Spleen (tissue), 11 donors: ENCODE data around the gene FGA. TPM values are rescaled to one million over a fixed set of nuclear protein-coding genes. Genes with fewer than 3 reads are reported as not detected.

Source experiments
- DNase-seq: peaks from one replicate; pipeline ENCODE4 v3.0.0-alpha.2; 2020
- H3K27ac ChIP-seq, 8 donors: fragments of 200-600 bp; sonication (generic) in 7 of 8; 1 replicate in 4 of 8; 2 replicates in 4 of 8; pipeline versions ENCODE4 v1.5.0 to v1.8.0; 2016 to 2021; ENCODE audit warnings: inconsistent platforms in 4 of 8, mild to moderate bottlenecking in 4 of 8, moderate library complexity in 1 of 8
- H3K27me3 ChIP-seq, 7 donors: fragments of 200-600 bp; sonication (generic) in 6 of 7; replicated peaks in 1 of 7; 1 replicate in 4 of 7; 2 replicates in 3 of 7; pipeline versions ENCODE4 v1.5.0 to v1.8.0; 2016 to 2021; ENCODE audit warnings: inconsistent platforms in 3 of 7, mild to moderate bottlenecking in 1 of 7
- H3K36me3 ChIP-seq, 6 donors: fragments of 200-600 bp; sonication (generic) in 5 of 6; 1 replicate in 4 of 6; 2 replicates in 2 of 6; pipeline versions ENCODE4 v1.5.0 to v1.8.0; 2016 to 2021; ENCODE audit warnings: inconsistent platforms in 2 of 6
- H3K4me1 ChIP-seq, 6 donors: fragments of 200-600 bp; sonication (generic) in 5 of 6; 1 replicate in 3 of 6; 2 replicates in 3 of 6; pipeline versions ENCODE4 v1.5.0 to v1.8.0; 2016 to 2021; ENCODE audit warnings: inconsistent platforms in 3 of 6
- H3K4me3 ChIP-seq, 8 donors: fragments of 200-600 bp; sonication (generic) in 7 of 8; 1 replicate in 4 of 8; 2 replicates in 4 of 8; pipeline versions ENCODE4 v1.5.0 to v1.8.0; 2016 to 2021; ENCODE audit warnings: inconsistent platforms in 4 of 8, mild to moderate bottlenecking in 4 of 8, moderate library complexity in 2 of 8
- H3K9me3 ChIP-seq, 8 donors: fragments of 200-600 bp; sonication (generic) in 7 of 8; 1 replicate in 4 of 8; 2 replicates in 4 of 8; pipeline versions ENCODE4 v1.5.0 to v1.8.0; 2016 to 2021; ENCODE audit warnings: inconsistent platforms in 4 of 8
- POLR2A ChIP-seq, 3 donors: fragments of 450-650 bp; IDR thresholded peaks; one replicate each; pipeline ENCODE4 v1.5.1; 2017; ENCODE audit warnings: antibody characterized with exemption in 3 of 3, mild to moderate bottlenecking in 1 of 3
- POLR2AphosphoS5 ChIP-seq, 3 donors: sonication (generic); formaldehyde crosslinking; IDR thresholded peaks; one replicate each; pipeline ENCODE4 v1.5.1; 2017; ENCODE audit warnings: antibody characterized with exemption in 3 of 3
- WGBS, 5 donors: extraction: QIAGEN DNeasy Blood & Tissue Kit in 3 of 5; methylation state at CpG; one replicate each; pipeline versions ENCODE4 v1.1.5 to v1.1.7; 2013 to 2018; 5-methylcytosine and 5-hydroxymethylcytosine counted together
- intact Hi-C: fragments of 100-400 bp; cut with DNase I; formaldehyde crosslinking; loops from one replicate; pipeline ENCODE4 v1.15.0; 2023; ENCODE audit warnings: low total_unique reads
- polyA plus RNA-seq, 3 donors: library from polyadenylated mRNA; stranded (reverse); fragments of 200-250 nt; gene quantifications; one replicate each; pipeline ENCODE4 v1.2.1, GENCODE V29; 2013
- total RNA-seq, 7 donors: library from RNA; depleted of rRNA in 3 of 7; stranded (reverse); fragments of >200 nt in 3 of 7; fragmentation: NEBNext Ultra II Directional in 4 of 7; extraction: Animal tissue kit (Norgen Biotek cat#: 25700) in 4 of 7; gene quantifications; one replicate each; pipeline versions ENCODE4 v1.1.0 to v1.2.1, GENCODE V29; 2016 to 2021
- TF ChIP-seq, protein P1 (sequence below), 11 experiments: fragments of 200-600 bp in 7 of 11; fragments of 450-650 bp in 4 of 11; sonication (generic) in 4 of 11; IDR thresholded peaks in 8 of 11; conservative IDR thresholded peaks in 3 of 11; 1 replicate in 7 of 11; 2 replicates in 4 of 11; pipeline versions ENCODE4 v1.4.0 to v1.8.0; 2016 to 2021; ENCODE audit warnings: antibody characterized with exemption in 11 of 11, inconsistent platforms in 4 of 11, mild to moderate bottlenecking in 1 of 11
- donor health status: healthy with polysubstance abuse.
- donor health status: DM: no; HTN: no; CAD: no; lungs with moderate emphysema.
- donor health status: DM: no; HTN: no; CAD: no.
- donor health status: Bipolar disorder and iron deficiency.
- donor health status: healthy.
- donor health status: DM: no; HTN: no; CAD: no.
- donor health status: DM: yes; HTN: yes; CAD: no.

The FGA gene
- total and polyA plus RNA-seq, 10 donors: 0.06 to 2.8 (median 0.11) TPM; not detected in 7

DNA sequence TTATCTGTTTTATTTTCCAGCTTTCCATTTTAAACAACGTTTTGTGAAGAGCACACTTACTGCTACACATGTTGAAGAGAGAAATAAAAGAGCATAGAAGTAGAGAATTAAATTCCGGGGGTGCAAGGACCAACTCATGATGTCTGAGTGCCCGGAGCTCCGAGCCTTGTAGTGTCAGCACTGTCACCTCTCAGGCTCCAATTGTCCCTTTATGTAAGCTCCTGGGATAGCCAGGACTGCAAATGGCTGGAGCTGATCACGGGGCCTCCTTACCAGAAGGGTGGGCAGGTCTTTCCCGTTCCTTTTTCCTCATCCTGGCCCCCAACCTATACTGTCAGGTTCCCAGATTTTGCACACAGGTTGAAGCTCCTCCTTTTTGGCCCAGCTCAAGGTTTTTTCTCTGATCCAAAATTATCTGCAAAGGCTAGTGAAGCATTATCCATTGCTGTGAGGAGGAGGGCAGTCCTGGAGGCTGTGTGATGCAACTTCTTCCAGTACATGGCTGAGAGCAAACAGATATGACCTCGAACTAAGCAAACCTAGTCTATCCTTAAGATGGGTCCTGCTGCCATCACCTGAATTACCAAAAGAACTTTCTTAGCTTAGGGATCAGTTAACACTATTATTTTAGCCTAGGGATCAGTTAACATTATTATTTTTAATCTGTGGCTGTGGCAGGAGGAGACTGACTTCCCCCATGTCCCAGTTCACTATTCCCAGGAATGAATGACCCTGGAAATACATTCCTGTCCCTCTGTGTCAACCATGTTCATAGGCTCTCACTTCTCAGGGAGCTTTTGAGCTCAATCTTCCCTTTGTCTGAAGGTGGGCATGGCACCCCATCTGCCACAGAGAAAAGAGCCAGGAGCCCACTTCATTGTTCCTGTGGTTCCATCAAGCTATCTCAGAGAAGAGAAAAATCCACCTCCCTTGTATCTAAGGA is 22.2 kb upstream of the FGA start, which contains the start of gene FGG:
FGG (minus strand) TSS at position 185 of the 943 bp plus-strand sequence; CDS start at position 138, 47 bp downstream.
- Histone ChIP-seq H3K4me3 (no peak within 1 kb of the TSS), H3K36me3 (no peaks in the 10 kb centered on the region), H3K27me3 (peaks cover 0 to 6% (median 0%) of the 10 kb centered on the region in 7 donors), H3K27ac (no peak within 1 kb of the TSS), H3K9me3 (no peaks in the 10 kb centered on the region), H3K4me1 (peaks cover 0 to 10% (median 2%) of the 10 kb centered on the region in 6 donors)
- 69 to 86% (median 76%) methylated on average over 7 of the region's 7 CpGs for WGBS, 5 donors
- intact Hi-C loops: no loop called here
- TF ChIP-seq POLR2A (IDR thresholded peaks at IDR 0.05): no peak
- no peak for TF ChIP-seq POLR2AphosphoS5 (IDR thresholded peaks at IDR 0.05)
- TF ChIP-seq, protein P1, sequence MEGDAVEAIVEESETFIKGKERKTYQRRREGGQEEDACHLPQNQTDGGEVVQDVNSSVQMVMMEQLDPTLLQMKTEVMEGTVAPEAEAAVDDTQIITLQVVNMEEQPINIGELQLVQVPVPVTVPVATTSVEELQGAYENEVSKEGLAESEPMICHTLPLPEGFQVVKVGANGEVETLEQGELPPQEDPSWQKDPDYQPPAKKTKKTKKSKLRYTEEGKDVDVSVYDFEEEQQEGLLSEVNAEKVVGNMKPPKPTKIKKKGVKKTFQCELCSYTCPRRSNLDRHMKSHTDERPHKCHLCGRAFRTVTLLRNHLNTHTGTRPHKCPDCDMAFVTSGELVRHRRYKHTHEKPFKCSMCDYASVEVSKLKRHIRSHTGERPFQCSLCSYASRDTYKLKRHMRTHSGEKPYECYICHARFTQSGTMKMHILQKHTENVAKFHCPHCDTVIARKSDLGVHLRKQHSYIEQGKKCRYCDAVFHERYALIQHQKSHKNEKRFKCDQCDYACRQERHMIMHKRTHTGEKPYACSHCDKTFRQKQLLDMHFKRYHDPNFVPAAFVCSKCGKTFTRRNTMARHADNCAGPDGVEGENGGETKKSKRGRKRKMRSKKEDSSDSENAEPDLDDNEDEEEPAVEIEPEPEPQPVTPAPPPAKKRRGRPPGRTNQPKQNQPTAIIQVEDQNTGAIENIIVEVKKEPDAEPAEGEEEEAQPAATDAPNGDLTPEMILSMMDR (IDR thresholded peaks at IDR 0.05 in 8 of 11, conservative IDR thresholded peaks at IDR 0.05 in 3 of 11): no peak
- no peak for DNase-seq

DNA sequence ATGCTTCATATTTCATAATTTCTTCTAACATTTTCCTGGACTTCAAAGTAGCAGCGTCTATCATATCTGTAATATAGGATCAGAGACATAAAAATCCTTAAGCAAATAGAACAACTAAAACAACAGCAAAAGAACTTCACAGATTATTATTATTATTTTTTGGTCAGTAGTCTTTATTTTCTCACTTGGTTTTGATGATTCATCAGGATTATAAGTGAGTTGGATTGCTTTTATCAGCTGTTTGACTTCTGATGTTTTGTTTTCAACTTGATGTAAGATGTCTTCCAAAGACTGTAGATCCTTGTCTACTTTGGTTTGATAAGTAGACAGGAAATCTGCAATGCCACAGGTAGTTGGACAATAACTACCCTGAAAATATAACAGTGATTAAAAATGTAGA is 21.3 kb upstream of the FGA start:
- TF ChIP-seq, protein P1 (IDR thresholded peaks at IDR 0.05 in 8 of 11, conservative IDR thresholded peaks at IDR 0.05 in 3 of 11): no peak
- TF ChIP-seq POLR2A (IDR thresholded peaks at IDR 0.05) (no peak), POLR2AphosphoS5 (IDR thresholded peaks at IDR 0.05) (no peak)
- Histone ChIP-seq H3K36me3 (no peaks in the 10 kb centered on the region), H3K4me1 (peaks cover 0 to 8% (median 1%) of the 10 kb centered on the region in 6 donors), H3K27ac (no peak overlapping the region), H3K9me3 (no peaks in the 10 kb centered on the region), H3K4me3 (no peak overlapping the region), H3K27me3 (peaks cover 0 to 6% (median 0%) of the 10 kb centered on the region in 7 donors)
- DNase-seq: no peak
- intact Hi-C loops: no loop called here
- 80 to 95% (median 90%) methylated on average over 1 of the region's 1 CpG for whole genome bisulfite sequencing, 5 donors

- Histone ChIP-seq H3K27me3 (peaks cover 0 to 6% (median 0%) of the 10 kb centered on the region in 7 donors), H3K9me3 (no peaks in the 10 kb centered on the region), H3K4me3 (no peak overlapping the region), H3K27ac (no peak overlapping the region), H3K36me3 (no peaks in the 10 kb centered on the region), H3K4me1 (no peaks in the 10 kb centered on the region)
- no peak for TF ChIP-seq POLR2AphosphoS5 (IDR thresholded peaks at IDR 0.05)
- TF ChIP-seq, protein P1 (IDR thresholded peaks at IDR 0.05 in 8 of 11, conservative IDR thresholded peaks at IDR 0.05 in 3 of 11): no peak
- TF ChIP-seq POLR2A (IDR thresholded peaks at IDR 0.05): no peak
- DNase-seq: no peak
- intact Hi-C loops: no loop called here
- 35 to 48% (median 44%) methylated on average over 4 of the region's 4 CpGs for WGBS, 5 donors
Observed at GRCh38 chr4:154610582-154610981, 20.0 kb upstream of the FGA start.

- no peak for DNase-seq
- TF ChIP-seq, protein P1 (IDR thresholded peaks at IDR 0.05 in 8 of 11, conservative IDR thresholded peaks at IDR 0.05 in 3 of 11): no peak
- TF ChIP-seq POLR2A (IDR thresholded peaks at IDR 0.05): no peak
- no peak for TF ChIP-seq POLR2AphosphoS5 (IDR thresholded peaks at IDR 0.05)
- 81 to 87% (median 84%) methylated on average over 4 of the region's 4 CpGs for WGBS, 5 donors
- Histone ChIP-seq H3K27ac (no peak overlapping the region), H3K36me3 (no peaks in the 10 kb centered on the region), H3K27me3 (peaks cover 0 to 6% (median 0%) of the 10 kb centered on the region in 7 donors), H3K9me3 (no peaks in the 10 kb centered on the region), H3K4me1 (no peaks in the 10 kb centered on the region), H3K4me3 (no peak overlapping the region)
- intact Hi-C loops: no loop called here
Observed at GRCh38 chr4:154609532-154609931, 19.0 kb upstream of the FGA start.
